Measurements from ENCODE around the gene ZNF45.
"Not testable (repeated sequence)": the region's sequence is repeated elsewhere in the genome, so short reads cannot be mapped to it uniquely, and the experiment has no call there.

The ZNF45 gene

DNA sequence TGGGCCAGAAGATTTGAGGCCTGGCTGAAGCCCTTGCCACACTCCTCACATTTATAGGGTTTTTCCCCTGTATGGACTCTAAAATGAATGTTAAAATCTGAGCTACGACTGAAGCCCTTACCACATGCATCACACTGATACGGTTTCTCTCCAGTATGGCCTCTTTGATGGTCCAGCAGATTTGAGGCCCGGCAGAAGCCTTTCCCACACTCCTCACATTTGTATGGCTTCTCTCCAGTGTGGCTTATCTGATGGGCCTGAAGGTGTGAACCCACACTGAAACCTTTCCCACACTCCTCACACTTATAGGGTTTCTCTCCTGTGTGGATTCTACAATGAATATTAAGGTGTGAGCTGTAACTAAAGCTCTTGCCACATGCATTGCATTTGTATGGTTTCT is 21.0 kb downstream of the ZNF45 start:
- no peak for DNase-seq (ENCODE audit: low read depth in 4 of 4, low spot score in 1 of 4)

GRCh38 chr19:43913383-43913782 is 21.7 kb downstream of the ZNF45 start:
- DNase-seq (ENCODE audit: low read depth in 4 of 4, low spot score in 1 of 4): no peak

GRCh38 chr19:43910884-43911283 is 24.2 kb downstream of the ZNF45 start:
- DNase-seq (ENCODE audit: low read depth in 4 of 4, low spot score in 1 of 4): no peak

GRCh38 chr19:43908659-43909058 is 26.4 kb downstream of the ZNF45 start:
- no peak for DNase-seq (ENCODE audit: low read depth in 4 of 4, low spot score in 1 of 4)

DNA sequence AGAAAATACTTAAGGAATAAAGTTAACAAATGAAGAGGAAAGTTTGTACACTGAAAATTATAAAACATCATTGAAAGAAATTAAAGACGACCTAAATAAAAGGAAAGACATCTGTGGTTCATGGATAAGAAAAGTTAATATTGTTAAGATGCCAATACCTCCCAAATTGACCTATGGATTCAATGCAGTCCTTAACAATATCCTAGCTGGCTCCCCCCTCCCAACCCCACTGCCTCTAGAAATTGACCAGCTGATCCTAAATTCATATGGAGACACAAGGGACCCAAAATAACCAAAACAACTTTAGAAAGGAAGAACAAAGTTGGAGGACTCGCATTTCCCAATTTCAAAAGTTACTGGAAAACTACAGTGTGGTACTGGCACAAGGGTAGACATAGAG is 28.3 kb downstream of the ZNF45 start:
- no peak for DNase-seq (ENCODE audit: low read depth in 4 of 4, low spot score in 1 of 4)

- DNase-seq (ENCODE audit: low read depth in 4 of 4, low spot score in 1 of 4): no peak
These were observed 29.2 kb downstream of the ZNF45 start for GRCh38 chr19:43905897-43906296.

- no peak for DNase-seq (ENCODE audit: low read depth in 4 of 4, low spot score in 1 of 4)
These were observed 32.7 kb downstream of the ZNF45 start for GRCh38 chr19:43902399-43902798.

- peak; percentile 24 to 60 (median 55) for DNase-seq (ENCODE audit: low read depth in 4 of 4, low spot score in 1 of 4)
These were observed 33.4 kb downstream of the ZNF45 start for GRCh38 chr19:43901395-43902390.

DNA sequence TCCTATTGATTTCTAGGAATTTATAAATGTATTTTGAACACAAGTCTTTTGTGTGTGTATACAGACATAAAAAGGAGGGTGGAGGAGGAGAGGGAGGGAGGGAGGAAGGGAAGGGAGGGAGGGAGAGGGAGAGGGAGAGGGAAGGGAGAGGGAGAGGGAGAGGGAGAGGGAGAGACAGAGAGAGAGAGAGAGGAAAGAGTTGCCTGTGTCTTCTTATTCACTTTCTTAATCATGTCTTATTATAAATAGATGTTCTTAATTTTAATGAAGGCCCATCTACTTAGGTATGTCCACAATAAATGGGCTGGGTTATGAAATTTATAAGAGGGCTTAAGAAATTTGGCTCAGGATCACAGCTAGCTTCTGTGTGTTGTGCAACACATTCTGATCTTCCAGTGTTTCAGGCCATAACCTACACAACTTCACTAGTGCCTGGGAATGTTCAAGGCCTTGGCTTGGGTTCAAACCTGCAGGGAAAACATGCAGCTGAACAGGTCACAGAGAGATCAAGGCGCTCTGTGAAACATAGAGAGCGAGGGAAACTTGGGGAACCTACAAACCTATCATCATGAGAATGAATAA is 39.3 kb downstream of the ZNF45 start:
- DNase-seq (ENCODE audit: low read depth in 4 of 4, low spot score in 1 of 4): no peak

GRCh38 chr19:43883864-43884263 is 51.2 kb downstream of the ZNF45 start, which contains the start of gene ZNF404:
Gene ZNF404 (minus strand): TSS chr19:43883964.
- DNase-seq (ENCODE audit: low read depth in 4 of 4, low spot score in 1 of 4): no peak

DNA sequence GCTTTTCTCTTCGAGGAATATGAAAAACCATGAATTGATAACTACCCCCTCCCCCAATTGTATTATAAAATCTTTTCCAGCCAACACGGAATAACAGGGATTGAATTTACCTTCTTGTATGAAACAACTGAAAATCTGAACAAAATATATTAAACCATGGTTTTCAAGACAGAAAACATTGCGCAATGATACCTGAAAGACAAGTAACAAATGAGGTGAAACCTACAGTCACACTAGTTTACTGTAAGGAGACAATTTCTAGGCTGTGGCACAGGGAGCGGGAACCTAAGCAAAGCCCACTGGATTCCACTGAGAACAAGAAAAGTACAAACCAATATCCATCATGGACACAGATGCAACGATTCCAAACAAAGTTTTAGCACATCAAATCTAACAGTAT is 54.6 kb downstream of the ZNF45 start:
- no peak for DNase-seq (ENCODE audit: low read depth in 4 of 4, low spot score in 1 of 4)

- DNase-seq (ENCODE audit: low read depth in 4 of 4, low spot score in 1 of 4): no peak
These were observed 62.3 kb downstream of the ZNF45 start for GRCh38 chr19:43872547-43873336.

GRCh38 chr19:43866923-43867322 is 68.2 kb downstream of the ZNF45 start:
- DNase-seq (ENCODE audit: low read depth in 4 of 4, low spot score in 1 of 4): not testable (repeated sequence)
